ENCODE measurements around the gene EBNA1BP2.

EBNA1BP2 gene

DNA sequence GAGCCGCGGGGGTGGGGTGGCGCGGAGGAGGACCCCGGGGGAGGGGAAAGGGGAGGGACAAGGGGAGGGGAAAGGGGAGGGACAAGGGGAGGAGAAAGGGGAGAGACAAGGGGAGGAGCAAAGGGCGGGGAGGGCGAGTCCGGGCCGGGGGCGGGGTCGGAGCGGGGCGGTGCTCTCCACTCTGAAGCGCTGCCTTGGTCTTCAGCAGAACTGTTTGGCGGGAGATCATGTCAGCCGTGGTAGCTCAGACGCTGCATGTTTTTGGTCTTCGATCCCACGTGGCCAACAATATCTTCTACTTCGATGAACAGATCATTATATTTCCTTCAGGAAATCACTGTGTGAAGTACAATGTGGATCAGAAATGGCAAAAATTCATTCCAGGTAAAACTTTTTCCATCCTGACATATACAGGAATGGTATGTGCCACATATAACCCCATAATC is 460 bp upstream of the EBNA1BP2 start:
- Histone ChIP-seq H3K9me3 (ENCODE audit: control extremely low read depth in 1 of 5, control insufficient read depth in 4 of 5, insufficient read depth in 2 of 5, low read depth in 1 of 5, low read length in 4 of 5) (no peaks in the 10 kb centered on the region), H3K4me3 (ENCODE audit: control insufficient read depth in 1 of 7, extremely low read depth in 1 of 7, insufficient read depth in 4 of 7, low read depth in 2 of 7, low read length in 6 of 7) (peak overlapping the region; percentile 74 to 96 (median 88)), H3K27ac (ENCODE audit: insufficient read depth in 1 of 2, low read depth in 1 of 2, low read length in 2 of 2, poor library complexity in 1 of 2, severe bottlenecking in 2 of 2) (peak overlapping the region; percentile 74 to 81), H3K36me3 (ENCODE audit: control insufficient read depth in 4 of 4, insufficient read depth in 4 of 4, low read length in 3 of 4) (peaks cover 0 to 27% (median 20%) of the 10 kb centered on the region in 4 experiments), H3K27me3 (replicated peaks in 2 of 5; ENCODE audit: control insufficient read depth in 4 of 5, insufficient read depth in 5 of 5, low read length in 4 of 5) (peaks cover 0 to 6% (median 0%) of the 10 kb centered on the region in 5 experiments), H3K4me1 (ENCODE audit: control extremely low read depth in 1 of 4, control insufficient read depth in 4 of 4, insufficient read depth in 4 of 4, low read length in 3 of 4) (peaks cover 3 to 17% (median 12%) of the 10 kb centered on the region in 4 experiments)
- CTCF ChIA-PET = interaction anchor here (0.6 kb wide), 1 partner anchor 228 kb away, joined by 3 read pairs; no protein-coding TSS in a partner anchor
- POLR2A ChIA-PET = interaction anchor here (0.7 kb wide), 1 partner anchor 24 kb away, joined by 3 read pairs; no protein-coding TSS in a partner anchor
- WGBS (ENCODE audit: insufficient coverage) = 1% methylated on average over 12 of the region's 20 CpGs
- DNase-seq = peak; percentile 83 to 92 (median 89)

DNA sequence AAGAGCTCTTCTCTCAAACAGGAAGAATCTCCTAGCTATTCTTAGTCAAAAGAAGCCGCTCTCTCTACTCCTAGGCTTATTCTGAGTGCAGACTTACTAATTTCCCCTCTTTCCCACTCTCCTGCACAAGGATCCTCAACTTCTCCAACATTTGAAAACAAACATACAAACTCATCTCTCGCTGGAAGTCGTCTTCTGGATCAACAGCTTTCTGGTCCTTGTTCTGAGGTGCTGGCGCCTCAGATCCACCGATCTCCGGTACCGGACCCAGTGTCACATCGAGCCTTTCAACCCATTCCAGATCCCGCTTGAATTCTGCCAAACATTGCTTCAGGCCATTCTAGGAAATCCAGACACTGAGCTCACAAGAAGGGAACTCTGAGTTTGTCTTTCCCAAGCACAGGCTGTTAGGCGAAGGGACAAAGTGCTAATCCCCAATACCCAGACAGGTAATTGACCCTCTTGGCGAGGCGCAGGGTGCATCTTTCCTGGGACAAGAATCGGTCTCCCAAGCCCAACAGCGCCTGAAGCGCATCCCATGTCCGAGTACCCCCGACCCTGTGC is 696 bp downstream of the EBNA1BP2 start:
- Histone ChIP-seq H3K9me3 (ENCODE audit: control extremely low read depth in 1 of 5, control insufficient read depth in 4 of 5, insufficient read depth in 2 of 5, low read depth in 1 of 5, low read length in 4 of 5) (no peaks in the 10 kb centered on the region), H3K27me3 (replicated peaks in 2 of 5; ENCODE audit: control insufficient read depth in 4 of 5, insufficient read depth in 5 of 5, low read length in 4 of 5) (no peaks in the 10 kb centered on the region), H3K36me3 (ENCODE audit: control insufficient read depth in 4 of 4, insufficient read depth in 4 of 4, low read length in 3 of 4) (peaks cover 2 to 39% (median 25%) of the 10 kb centered on the region in 4 experiments), H3K4me3 (ENCODE audit: control insufficient read depth in 1 of 7, extremely low read depth in 1 of 7, insufficient read depth in 4 of 7, low read depth in 2 of 7, low read length in 6 of 7) (peak overlapping the region; percentile 74 to 96 (median 88)), H3K4me1 (ENCODE audit: control extremely low read depth in 1 of 4, control insufficient read depth in 4 of 4, insufficient read depth in 4 of 4, low read length in 3 of 4) (peaks cover 3 to 17% (median 12%) of the 10 kb centered on the region in 4 experiments), H3K27ac (ENCODE audit: insufficient read depth in 1 of 2, low read depth in 1 of 2, low read length in 2 of 2, poor library complexity in 1 of 2, severe bottlenecking in 2 of 2) (peak overlapping the region; percentile 74 to 81)
- ChIA-PET POLR2A (interaction anchor here (0.6 kb wide), 1 partner anchor 12 kb away, joined by 4 read pairs; no protein-coding TSS in a partner anchor), CTCF (no interaction called here)
- 26% methylated on average over 17 of the region's 17 CpGs for WGBS (ENCODE audit: insufficient coverage)
- no peak for DNase-seq

DNA sequence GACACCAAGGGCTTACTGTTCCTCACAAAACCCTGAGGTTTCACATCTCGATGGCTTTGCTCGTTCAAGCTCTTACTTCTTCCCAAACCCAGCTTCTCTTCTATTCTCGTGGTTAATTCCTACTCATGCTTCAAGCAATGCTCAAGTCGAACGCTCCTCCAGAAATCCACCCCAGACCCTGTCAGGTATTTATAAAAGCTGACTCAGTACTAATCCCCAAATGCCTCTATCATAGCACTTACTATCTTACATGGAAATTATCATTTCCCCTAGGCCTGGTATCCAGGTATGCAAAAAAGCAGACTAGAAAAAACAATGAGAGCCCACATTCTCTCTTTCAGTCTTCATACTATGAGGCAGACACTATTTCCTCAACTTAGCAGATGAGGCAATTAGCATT is 6.3 kb downstream of the EBNA1BP2 start:
- no peak for DNase-seq
- no peaks in the 10 kb centered on the region for H3K27me3 ChIP-seq (replicated peaks in 2 of 5; ENCODE audit: control insufficient read depth in 4 of 5, insufficient read depth in 5 of 5, low read length in 4 of 5)
- H3K27ac ChIP-seq (ENCODE audit: insufficient read depth in 1 of 2, low read depth in 1 of 2, low read length in 2 of 2, poor library complexity in 1 of 2, severe bottlenecking in 2 of 2) = no peak overlapping the region
- ChIA-PET POLR2A (no interaction called here), CTCF (no interaction called here)
- no peak overlapping the region for H3K4me3 ChIP-seq (ENCODE audit: control insufficient read depth in 1 of 7, extremely low read depth in 1 of 7, insufficient read depth in 4 of 7, low read depth in 2 of 7, low read length in 6 of 7)
- H3K36me3 ChIP-seq (ENCODE audit: control insufficient read depth in 4 of 4, insufficient read depth in 4 of 4, low read length in 3 of 4) = peaks cover 12 to 65% (median 48%) of the 10 kb centered on the region in 4 experiments
- H3K9me3 ChIP-seq (ENCODE audit: control extremely low read depth in 1 of 5, control insufficient read depth in 4 of 5, insufficient read depth in 2 of 5, low read depth in 1 of 5, low read length in 4 of 5) = no peaks in the 10 kb centered on the region
- H3K4me1 ChIP-seq (ENCODE audit: control extremely low read depth in 1 of 4, control insufficient read depth in 4 of 4, insufficient read depth in 4 of 4, low read length in 3 of 4) = peaks cover 0 to 3% (median 1%) of the 10 kb centered on the region in 4 experiments
- WGBS (ENCODE audit: insufficient coverage) = 98% methylated on average over 5 of the region's 5 CpGs

DNA sequence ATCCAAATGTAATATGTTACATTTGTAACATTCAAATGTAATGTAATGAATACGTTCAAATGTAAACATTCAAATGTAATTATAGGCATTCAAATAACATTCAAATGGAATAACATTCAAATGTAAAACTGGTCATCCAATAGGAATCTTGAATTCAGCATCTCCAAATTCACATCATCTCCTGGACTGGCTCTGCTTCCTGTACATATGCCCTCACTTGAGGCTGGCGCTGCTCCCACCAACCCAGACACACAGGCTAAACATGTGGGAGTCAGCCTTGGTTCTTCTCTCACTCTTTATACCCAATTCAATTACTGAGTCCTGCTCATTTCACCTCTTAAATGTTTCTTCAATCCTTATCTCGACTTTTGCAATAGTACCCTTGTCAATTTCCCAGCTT is 6.9 kb downstream of the EBNA1BP2 start:
- H3K27me3 ChIP-seq (replicated peaks in 2 of 5; ENCODE audit: control insufficient read depth in 4 of 5, insufficient read depth in 5 of 5, low read length in 4 of 5) = no peaks in the 10 kb centered on the region
- H3K9me3 ChIP-seq (ENCODE audit: control extremely low read depth in 1 of 5, control insufficient read depth in 4 of 5, insufficient read depth in 2 of 5, low read depth in 1 of 5, low read length in 4 of 5) = no peaks in the 10 kb centered on the region
- WGBS (ENCODE audit: insufficient coverage) = 100% methylated on average over 2 of the region's 3 CpGs
- H3K27ac ChIP-seq (ENCODE audit: insufficient read depth in 1 of 2, low read depth in 1 of 2, low read length in 2 of 2, poor library complexity in 1 of 2, severe bottlenecking in 2 of 2) = no peak overlapping the region
- POLR2A ChIA-PET = no interaction called here
- DNase-seq = no peak
- peaks cover 12 to 62% (median 47%) of the 10 kb centered on the region in 4 experiments for H3K36me3 ChIP-seq (ENCODE audit: control insufficient read depth in 4 of 4, insufficient read depth in 4 of 4, low read length in 3 of 4)
- H3K4me3 ChIP-seq (ENCODE audit: control insufficient read depth in 1 of 7, extremely low read depth in 1 of 7, insufficient read depth in 4 of 7, low read depth in 2 of 7, low read length in 6 of 7) = no peak overlapping the region
- CTCF ChIA-PET = no interaction called here
- H3K4me1 ChIP-seq (ENCODE audit: control extremely low read depth in 1 of 4, control insufficient read depth in 4 of 4, insufficient read depth in 4 of 4, low read length in 3 of 4) = no peaks in the 10 kb centered on the region

- H3K4me1 ChIP-seq (ENCODE audit: control extremely low read depth in 1 of 4, control insufficient read depth in 4 of 4, insufficient read depth in 4 of 4, low read length in 3 of 4) = no peaks in the 10 kb centered on the region
- H3K4me3 ChIP-seq (ENCODE audit: control insufficient read depth in 1 of 7, extremely low read depth in 1 of 7, insufficient read depth in 4 of 7, low read depth in 2 of 7, low read length in 6 of 7) = no peak overlapping the region
- H3K27me3 ChIP-seq (replicated peaks in 2 of 5; ENCODE audit: control insufficient read depth in 4 of 5, insufficient read depth in 5 of 5, low read length in 4 of 5) = peaks cover 0 to 2% (median 0%) of the 10 kb centered on the region in 5 experiments
- no peak for DNase-seq
- H3K27ac ChIP-seq (ENCODE audit: insufficient read depth in 1 of 2, low read depth in 1 of 2, low read length in 2 of 2, poor library complexity in 1 of 2, severe bottlenecking in 2 of 2) = no peak overlapping the region
- no peaks in the 10 kb centered on the region for H3K9me3 ChIP-seq (ENCODE audit: control extremely low read depth in 1 of 5, control insufficient read depth in 4 of 5, insufficient read depth in 2 of 5, low read depth in 1 of 5, low read length in 4 of 5)
- ChIA-PET CTCF (no interaction called here), POLR2A (no interaction called here)
- H3K36me3 ChIP-seq (ENCODE audit: control insufficient read depth in 4 of 4, insufficient read depth in 4 of 4, low read length in 3 of 4) = no peaks in the 10 kb centered on the region
- WGBS (ENCODE audit: insufficient coverage) = 100% methylated on average over 3 of the region's 7 CpGs
Observed at GRCh38 chr1:43156026-43156425, 16.1 kb downstream of the EBNA1BP2 start.

- 100% methylated on average over 2 of the region's 6 CpGs for WGBS (ENCODE audit: insufficient coverage)
- POLR2A ChIA-PET = no interaction called here
Observed at GRCh38 chr1:43153443-43153842, 18.6 kb downstream of the EBNA1BP2 start.

GRCh38 chr1:43152866-43153265 is 19.2 kb downstream of the EBNA1BP2 start:
- Histone ChIP-seq H3K27ac (ENCODE audit: insufficient read depth in 1 of 2, low read depth in 1 of 2, low read length in 2 of 2, poor library complexity in 1 of 2, severe bottlenecking in 2 of 2) (no peak overlapping the region), H3K36me3 (ENCODE audit: control insufficient read depth in 4 of 4, insufficient read depth in 4 of 4, low read length in 3 of 4) (no peaks in the 10 kb centered on the region), H3K4me3 (ENCODE audit: control insufficient read depth in 1 of 7, extremely low read depth in 1 of 7, insufficient read depth in 4 of 7, low read depth in 2 of 7, low read length in 6 of 7) (no peak overlapping the region), H3K9me3 (ENCODE audit: control extremely low read depth in 1 of 5, control insufficient read depth in 4 of 5, insufficient read depth in 2 of 5, low read depth in 1 of 5, low read length in 4 of 5) (no peaks in the 10 kb centered on the region), H3K4me1 (ENCODE audit: control extremely low read depth in 1 of 4, control insufficient read depth in 4 of 4, insufficient read depth in 4 of 4, low read length in 3 of 4) (peaks cover 0 to 6% (median 2%) of the 10 kb centered on the region in 4 experiments), H3K27me3 (replicated peaks in 2 of 5; ENCODE audit: control insufficient read depth in 4 of 5, insufficient read depth in 5 of 5, low read length in 4 of 5) (peaks cover 0 to 28% (median 17%) of the 10 kb centered on the region in 5 experiments)
- DNase-seq = no peak
- WGBS (ENCODE audit: insufficient coverage) = 67% methylated on average over 1 of the region's 4 CpGs
- ChIA-PET CTCF (no interaction called here), POLR2A (no interaction called here)

More at GRCh38 chr1:43153443-43153842, 18.6 kb downstream of the EBNA1BP2 start:
- CTCF ChIA-PET = no interaction called here
- Histone ChIP-seq H3K27ac (ENCODE audit: insufficient read depth in 1 of 2, low read depth in 1 of 2, low read length in 2 of 2, poor library complexity in 1 of 2, severe bottlenecking in 2 of 2) (no peak overlapping the region), H3K4me3 (ENCODE audit: control insufficient read depth in 1 of 7, extremely low read depth in 1 of 7, insufficient read depth in 4 of 7, low read depth in 2 of 7, low read length in 6 of 7) (no peak overlapping the region), H3K4me1 (ENCODE audit: control extremely low read depth in 1 of 4, control insufficient read depth in 4 of 4, insufficient read depth in 4 of 4, low read length in 3 of 4) (peaks cover 0 to under 1% (median 0%) of the 10 kb centered on the region in 4 experiments), H3K36me3 (ENCODE audit: control insufficient read depth in 4 of 4, insufficient read depth in 4 of 4, low read length in 3 of 4) (no peaks in the 10 kb centered on the region), H3K27me3 (replicated peaks in 2 of 5; ENCODE audit: control insufficient read depth in 4 of 5, insufficient read depth in 5 of 5, low read length in 4 of 5) (peaks cover 0 to 23% (median 13%) of the 10 kb centered on the region in 5 experiments), H3K9me3 (ENCODE audit: control extremely low read depth in 1 of 5, control insufficient read depth in 4 of 5, insufficient read depth in 2 of 5, low read depth in 1 of 5, low read length in 4 of 5) (no peaks in the 10 kb centered on the region)
- DNase-seq = no peak
